ENCODE data around the gene FGFR2.

Gene FGFR2

DNA sequence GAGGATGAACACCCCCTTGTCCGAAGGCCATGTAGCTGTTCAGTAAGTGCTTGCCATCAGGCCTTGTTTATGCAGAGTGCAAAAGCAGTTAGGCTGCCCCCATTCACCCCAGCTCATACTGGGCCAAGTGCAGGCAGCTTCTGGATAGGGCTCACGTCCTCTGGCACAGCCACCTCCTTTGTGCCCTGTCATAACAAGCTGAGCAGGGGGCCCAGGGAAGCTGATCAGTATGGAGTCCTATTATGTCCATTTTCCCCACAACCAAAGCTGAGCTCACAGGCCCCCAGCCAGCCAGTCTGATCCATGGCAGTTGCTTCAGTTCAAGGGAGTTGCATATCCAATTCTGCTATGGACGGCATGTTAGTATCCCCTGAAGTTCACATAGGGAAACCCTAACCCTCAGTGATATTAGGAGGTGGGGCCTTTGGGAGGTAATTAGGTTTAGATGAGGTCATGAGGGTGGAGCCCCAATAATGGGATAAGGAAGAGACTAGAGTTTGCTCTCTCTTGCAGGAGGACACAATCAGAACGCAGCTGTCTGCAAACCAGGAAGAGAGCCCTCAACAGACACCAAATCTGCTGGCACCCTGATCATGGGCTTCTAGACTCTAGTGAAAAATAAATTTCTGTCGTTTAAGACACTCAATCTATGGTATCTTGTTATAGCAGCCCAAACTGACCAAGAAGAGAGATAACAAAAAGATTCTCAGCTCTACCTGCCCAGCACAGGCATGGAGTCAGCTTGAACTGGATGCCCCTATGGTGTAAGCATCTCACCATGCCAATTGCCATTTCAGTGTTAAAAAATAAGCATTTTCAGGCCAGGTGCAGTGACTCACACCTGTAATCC lies 155.9 kb downstream of the FGFR2 start:
- FAIRE-seq, result no peak

DNA sequence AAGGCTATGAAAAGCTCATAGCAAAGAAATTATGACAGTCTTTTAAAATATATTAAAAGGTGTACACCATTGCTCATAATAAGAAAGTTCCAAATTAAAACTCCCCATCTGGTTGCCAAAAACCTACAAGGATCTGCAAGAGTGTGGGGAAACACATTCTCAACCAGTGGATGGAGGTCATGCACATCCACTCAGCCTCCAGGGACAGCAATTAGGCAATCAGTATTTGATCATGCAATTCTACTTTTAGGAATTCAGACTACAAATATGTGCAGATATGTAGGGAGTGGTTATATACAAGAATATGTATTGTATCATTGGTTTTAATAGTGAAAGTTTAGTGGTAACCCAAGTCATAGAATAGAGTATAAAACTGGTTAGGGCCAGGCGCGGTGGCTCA lies 157.8 kb downstream of the FGFR2 start:
- no peak for FAIRE-seq

DNA sequence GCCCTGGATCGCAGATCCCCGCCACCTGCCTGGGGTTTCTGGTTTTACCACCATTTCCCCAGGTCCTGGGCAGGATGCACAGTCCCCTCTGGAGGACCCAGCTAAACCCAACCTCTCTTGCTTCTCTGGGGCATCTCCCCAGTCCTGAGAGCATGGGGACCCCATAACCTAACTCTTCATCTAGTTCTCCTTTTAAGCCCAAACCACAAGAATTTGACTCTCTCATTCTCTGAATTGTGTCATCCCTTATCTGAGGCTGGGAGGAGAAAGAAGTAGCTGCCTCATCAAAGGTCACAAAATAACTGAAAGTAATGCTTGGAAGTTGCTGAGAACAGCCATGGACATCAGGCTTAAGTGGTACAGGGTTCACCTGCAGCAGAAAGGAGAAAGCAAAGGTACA lies 159.9 kb downstream of the FGFR2 start:
- FAIRE-seq, result no peak

DNA sequence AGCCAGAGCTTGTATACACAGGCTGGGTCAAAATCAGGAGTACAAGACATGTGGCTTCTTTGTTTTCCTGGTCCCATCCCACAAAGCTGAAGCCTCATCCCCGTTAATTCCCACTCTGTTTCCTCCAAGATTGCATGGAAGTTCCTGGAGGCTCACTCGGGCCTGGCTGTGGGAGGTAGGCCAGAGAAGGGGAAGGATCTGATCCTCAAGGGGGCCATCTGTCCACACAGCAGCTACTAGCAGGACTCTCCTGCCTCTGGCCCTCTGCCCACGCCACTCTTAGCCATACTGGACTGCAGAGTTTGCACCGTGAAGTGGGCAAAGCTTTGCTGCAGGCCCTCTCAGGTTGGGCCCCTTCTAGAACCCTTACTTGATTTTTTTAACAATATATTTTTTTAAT lies 160.6 kb downstream of the FGFR2 start:
- no peak for FAIRE-seq

DNA sequence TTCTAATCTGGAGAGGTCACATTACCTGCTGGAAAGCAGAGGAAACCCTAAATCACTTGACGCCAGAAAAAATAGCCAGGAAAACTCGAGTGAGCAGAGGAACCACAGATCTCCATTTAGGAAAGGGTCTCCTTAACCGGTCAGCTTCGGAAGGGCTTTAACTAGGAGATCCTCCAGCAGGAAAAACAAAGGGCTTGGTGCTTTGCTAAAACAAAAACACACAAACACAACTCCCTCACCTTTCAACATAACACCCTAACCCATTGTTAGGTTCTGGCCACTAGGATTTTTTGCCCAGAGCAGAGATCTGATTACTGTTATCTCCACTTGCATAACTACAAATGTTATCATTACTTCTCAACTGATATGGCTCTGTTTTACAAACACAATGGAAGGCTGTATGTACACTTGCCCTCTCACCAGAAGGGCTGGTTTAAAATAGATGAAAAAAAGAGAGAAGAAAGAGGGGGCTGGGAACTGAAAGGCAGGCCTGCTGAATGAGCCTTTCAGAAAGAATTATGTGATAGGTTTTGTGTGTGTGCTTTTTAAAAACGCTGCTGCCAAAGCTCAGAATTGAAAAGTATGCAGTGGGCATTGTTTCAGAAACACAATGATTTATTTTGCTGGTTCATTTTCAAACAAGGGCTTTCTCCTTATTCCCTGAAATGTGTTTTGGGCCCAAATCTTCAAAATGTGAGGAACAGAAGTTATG lies 161.5 kb downstream of the FGFR2 start:
- no peak for FAIRE-seq

DNA sequence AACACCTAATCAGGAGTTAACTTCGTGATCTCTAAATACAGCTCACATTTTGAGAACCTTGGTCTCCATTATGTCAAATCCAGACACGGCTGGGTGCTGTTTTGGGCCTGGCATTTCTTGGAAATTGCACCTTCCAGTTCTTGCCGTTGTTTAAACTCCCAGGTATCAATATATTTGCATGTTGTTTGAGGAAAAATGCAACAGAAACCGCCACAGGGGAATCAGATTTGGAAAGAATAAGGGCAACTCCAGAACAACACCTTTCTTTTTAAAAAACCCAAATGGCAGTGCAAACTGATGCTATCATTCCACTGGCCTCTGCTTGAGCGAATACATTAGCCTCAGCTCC lies 162.0 kb downstream of the FGFR2 start:
- no peak for FAIRE-seq

DNA sequence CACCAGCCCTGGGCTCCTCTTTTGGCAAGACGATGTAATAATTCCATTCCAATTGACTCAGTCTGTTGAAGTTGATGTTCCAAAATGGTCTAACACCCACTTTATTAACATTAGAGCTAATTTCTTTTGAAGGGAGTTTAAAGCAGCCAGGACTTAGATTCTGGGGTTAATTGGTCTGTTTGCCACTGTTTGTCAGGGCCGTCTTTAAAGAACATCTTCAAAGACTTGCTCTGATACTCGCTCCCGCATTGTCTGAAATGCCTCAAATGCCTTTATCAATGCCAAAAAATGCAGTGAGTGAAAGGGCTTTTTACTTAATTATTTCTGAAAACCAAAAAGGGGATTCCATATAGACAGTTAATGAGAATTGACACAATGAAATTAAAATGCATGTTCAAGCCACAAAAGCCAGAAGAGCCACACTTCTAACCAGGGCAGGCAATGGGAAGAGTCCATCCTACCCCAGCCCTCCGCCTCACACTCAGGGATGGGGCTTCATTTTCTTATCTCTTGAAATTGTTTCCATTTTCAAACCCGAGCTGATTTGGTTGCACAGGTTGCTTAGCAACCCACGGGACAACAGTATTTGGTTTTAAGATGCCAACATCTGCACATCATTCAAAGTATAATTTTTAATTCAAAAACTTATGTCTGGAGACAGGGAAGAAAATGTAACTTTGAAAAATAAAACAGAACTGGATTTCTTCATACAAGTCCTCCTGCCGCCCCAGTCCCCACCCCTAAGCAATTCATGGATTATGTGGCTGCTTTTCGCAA lies 163.0 kb downstream of the FGFR2 start:
- FAIRE-seq, result no peak

DNA sequence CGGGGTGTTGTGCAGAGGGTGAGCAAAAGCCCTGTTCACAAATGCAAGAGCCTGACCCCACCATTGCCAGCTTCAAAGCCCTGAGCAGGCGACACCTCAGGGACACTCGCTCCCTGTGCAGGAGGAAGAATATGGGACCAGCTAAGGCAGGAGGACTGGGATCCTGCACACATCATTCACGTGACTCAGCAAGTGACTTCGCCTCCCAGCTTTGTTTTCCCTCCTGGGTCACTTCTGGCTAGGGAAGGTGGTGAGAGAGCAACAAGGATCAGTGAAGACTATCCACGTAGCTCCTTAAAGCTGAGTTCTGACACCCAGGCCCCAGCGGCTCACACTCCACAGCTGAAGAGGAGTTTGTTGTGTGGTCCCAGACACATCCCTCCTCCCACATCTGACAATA lies 164.3 kb downstream of the FGFR2 start:
- FAIRE-seq, result no peak

DNA sequence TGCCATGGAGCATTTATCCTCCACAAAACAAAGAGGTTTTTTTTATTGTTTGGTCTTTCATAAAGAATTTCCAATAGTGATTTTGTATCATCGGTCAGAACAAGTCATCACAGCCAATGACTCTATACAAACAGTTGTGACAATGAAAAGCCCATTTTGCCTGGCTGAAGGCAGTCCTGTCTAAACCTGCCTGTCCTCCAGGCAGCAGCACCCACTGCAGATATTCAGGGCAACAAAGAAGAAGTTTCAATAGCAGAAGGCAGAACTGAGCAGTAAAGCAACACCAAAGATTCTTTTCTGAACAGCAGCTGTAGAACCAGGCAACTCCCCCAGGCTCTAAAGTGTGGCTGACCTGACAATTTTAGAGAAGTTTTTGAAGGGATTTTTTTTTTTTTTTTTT lies 169.4 kb downstream of the FGFR2 start:
- no peak for FAIRE-seq
